CD1c-positive myeloid dendritic cell (primary cell): Measurements from ENCODE around the gene CCDC137.

Experiments
- DNase-seq: peaks from one replicate; pipeline ENCODE4 v3.0.0-alpha.2; 2016; ENCODE audit errors: extremely low spot score

The CCDC137 gene

GRCh38 chr17:81701288-81702071 is 34.9 kb downstream of the CCDC137 start:
- DNase-seq: no peak

- DNase-seq: peak; percentile 95
Observed at GRCh38 chr17:81702934-81703746, 36.6 kb downstream of the CCDC137 start, which contains the start of gene MRPL12. Gene MRPL12 (plus strand): TSS chr17:81703367. CDS start chr17:81703502, 135 bp downstream.

- DNase-seq: peak; percentile 4
Observed at GRCh38 chr17:81703747-81704654, 37.5 kb downstream of the CCDC137 start.

GRCh38 chr17:81705518-81706231 is 39.1 kb downstream of the CCDC137 start:
- no peak for DNase-seq

GRCh38 chr17:81706232-81706611 is 39.7 kb downstream of the CCDC137 start:
- DNase-seq: no peak

- DNase-seq: no peak
Observed at GRCh38 chr17:81706757-81707624, 40.5 kb downstream of the CCDC137 start.

- no peak for DNase-seq
Observed at GRCh38 chr17:81707725-81708646, 41.4 kb downstream of the CCDC137 start.

- no peak for DNase-seq
Observed at GRCh38 chr17:81708739-81709185, 42.2 kb downstream of the CCDC137 start.

GRCh38 chr17:81710514-81711308 is 44.2 kb downstream of the CCDC137 start:
- DNase-seq: peak; percentile 35

- peak; percentile 88 for DNase-seq
Observed at GRCh38 chr17:81711814-81712467, 45.4 kb downstream of the CCDC137 start, which contains the start of gene SLC25A10. Gene SLC25A10 (plus strand): TSS chr17:81712284. CDS start chr17:81712427, 143 bp downstream.

- DNase-seq: no peak
Observed at GRCh38 chr17:81712468-81713003, 46.0 kb downstream of the CCDC137 start.

- DNase-seq: no peak
Observed at GRCh38 chr17:81713004-81713555, 46.5 kb downstream of the CCDC137 start.

GRCh38 chr17:81713556-81714411 is 47.2 kb downstream of the CCDC137 start:
- DNase-seq: no peak

- no peak for DNase-seq
Observed at GRCh38 chr17:81714412-81715106, 48.0 kb downstream of the CCDC137 start.
